CD14-positive monocyte (primary cell): ENCODE data around the gene CCDC88C. TPM values are rescaled to one million over a fixed set of nuclear protein-coding genes. Genes with fewer than 3 reads are reported as not detected.

Experiments used
- DNase-seq, 3 donors: peaks; one replicate each; pipeline ENCODE4 v3.0.0-alpha.2; 2011 to 2022
- H2AFZ ChIP-seq: 2 replicates; pipeline ENCODE4 v1.6.0; 2012; ENCODE audit warnings: mild to moderate bottlenecking, low read depth, low read length, inconsistent platforms; ENCODE audit not compliant: insufficient read depth, poor library complexity, severe bottlenecking
- H3K27ac ChIP-seq, 2 donors: 1 replicate in 1 of 2; 2 replicates in 1 of 2; pipeline ENCODE4 v1.5.1; 2012 to 2013; ENCODE audit warnings: low read length in 2 of 2, control low read depth in 1 of 2, inconsistent platforms in 1 of 2, low read depth in 1 of 2, mild to moderate bottlenecking in 1 of 2
- H3K27me3 ChIP-seq, 2 donors: one replicate each; pipeline versions ENCODE4 v1.6.0 to v1.6.1; 2011 to 2013; ENCODE audit warnings: low read length in 2 of 2; ENCODE audit not compliant: control insufficient read depth in 2 of 2, insufficient read depth in 2 of 2
- H3K36me3 ChIP-seq, 2 donors: replicated peaks in 1 of 2; 1 replicate in 1 of 2; 2 replicates in 1 of 2; pipeline versions ENCODE4 v1.5.1 to v1.6.1; 2012 to 2013; ENCODE audit warnings: low read length in 2 of 2, control low read depth in 1 of 2, inconsistent platforms in 1 of 2, mild to moderate bottlenecking in 1 of 2; ENCODE audit not compliant: insufficient read depth in 2 of 2, control insufficient read depth in 1 of 2
- H3K4me1 ChIP-seq, 2 donors: 1 replicate in 1 of 2; 2 replicates in 1 of 2; pipeline versions ENCODE4 v1.5.1 to v1.6.1; 2012 to 2013; ENCODE audit warnings: low read length in 2 of 2, control low read depth in 1 of 2, inconsistent platforms in 1 of 2, mild to moderate bottlenecking in 1 of 2, moderate library complexity in 1 of 2; ENCODE audit not compliant: insufficient read depth in 2 of 2, control insufficient read depth in 1 of 2
- H3K4me2 ChIP-seq: replicated peaks from 2 replicates; pipeline ENCODE3; 2012; ENCODE audit warnings: low read length, moderate library complexity, mild to moderate bottlenecking; ENCODE audit not compliant: poor library complexity, severe bottlenecking; ENCODE audit errors: extremely low read depth
- H3K4me3 ChIP-seq, 3 experiments: fragments of 200-600 bp in 1 of 3; sonication (generic) in 1 of 3; replicated peaks in 1 of 3; 1 replicate in 2 of 3; 2 replicates in 1 of 3; pipeline ENCODE4 v1.5.1; 2011 to 2013; ENCODE audit warnings: low read length in 3 of 3, mild to moderate bottlenecking in 3 of 3, control low read depth in 2 of 3, low read depth in 2 of 3, inconsistent platforms in 1 of 3, moderate library complexity in 1 of 3
- H3K79me2 ChIP-seq: 2 replicates; pipeline ENCODE4 v1.6.0; 2012; ENCODE audit warnings: mild to moderate bottlenecking, control low read depth, inconsistent platforms, low read length, moderate library complexity; ENCODE audit not compliant: insufficient read depth
- H3K9ac ChIP-seq: 2 replicates; pipeline ENCODE4 v1.6.0; 2017; ENCODE audit warnings: low read length, mild to moderate bottlenecking; ENCODE audit not compliant: insufficient read depth, poor library complexity, severe bottlenecking
- H3K9me3 ChIP-seq, 2 donors: replicated peaks in 1 of 2; 1 replicate in 1 of 2; 2 replicates in 1 of 2; pipeline versions ENCODE4 v1.5.1 to v1.6.1; 2012 to 2013; ENCODE audit warnings: low read length in 2 of 2, control low read depth in 1 of 2; ENCODE audit not compliant: control insufficient read depth in 1 of 2, insufficient read depth in 1 of 2
- H4K20me1 ChIP-seq: 2 replicates; pipeline ENCODE4 v1.6.0; 2012; ENCODE audit warnings: mild to moderate bottlenecking, low read length, control low read depth, moderate library complexity; ENCODE audit not compliant: insufficient read depth
- H3K27ac Mint-ChIP-seq, 7 donors: one replicate each; pipeline ENCODE4 v1.8.0; 2020; ENCODE audit warnings: mild to moderate bottlenecking in 7 of 7, mixed read lengths in 7 of 7, moderate library complexity in 6 of 7, inconsistent platforms in 2 of 7
- H3K27me3 Mint-ChIP-seq, 3 donors: one replicate each; pipeline ENCODE4 v1.8.0; 2021 to 2022; ENCODE audit warnings: low read depth in 3 of 3, mild to moderate bottlenecking in 3 of 3, mixed read lengths in 3 of 3, moderate library complexity in 3 of 3, inconsistent platforms in 1 of 3
- H3K36me3 Mint-ChIP-seq, 2 donors: one replicate each; pipeline ENCODE4 v1.8.0; 2020; ENCODE audit warnings: mixed read lengths in 2 of 2, inconsistent platforms in 1 of 2, mild to moderate bottlenecking in 1 of 2
- H3K4me1 Mint-ChIP-seq: one replicate; pipeline ENCODE4 v1.8.0; 2020; ENCODE audit warnings: mild to moderate bottlenecking, mixed read lengths
- H3K4me3 Mint-ChIP-seq, 2 donors: one replicate each; pipeline ENCODE4 v1.8.0; 2020; ENCODE audit warnings: mild to moderate bottlenecking in 2 of 2, mixed read lengths in 2 of 2, moderate library complexity in 1 of 2
- H3K9me3 Mint-ChIP-seq, 7 donors: one replicate each; pipeline ENCODE4 v1.8.0; 2020 to 2022; ENCODE audit warnings: mixed read lengths in 7 of 7, mild to moderate bottlenecking in 6 of 7, moderate library complexity in 6 of 7, inconsistent platforms in 2 of 7
- WGBS: methylation state at CpG from one replicate; pipeline ENCODE4 v1.1.5; 2013; ENCODE audit warnings: missing lambda C conversion rate; ENCODE audit not compliant: insufficient coverage; 5-methylcytosine and 5-hydroxymethylcytosine counted together
- intact Hi-C, 2 donors: fragments of 100-400 bp; cut with micrococcal nuclease; formaldehyde crosslinking; loops; one replicate each; pipeline versions ENCODE4 v1.15.0 to v1.15.1; 2023
- polyA plus RNA-seq, 3 donors: library from polyadenylated mRNA; depleted of rRNA in 1 of 3; unstranded in 2 of 3; stranded (reverse) in 1 of 3; fragments of 300-500 nt in 2 of 3; fragments of >200 nt in 1 of 3; fragmentation: Illumina TruSeq in 2 of 3; gene quantifications; 1 replicate in 2 of 3; 2 replicates in 1 of 3; pipeline ENCODE4 v1.2.3, GENCODE V29; 2012 to 2021
- TF ChIP-seq, protein P1 (sequence below): fragments of 200-600 bp; IDR thresholded peaks from one replicate; pipeline ENCODE4 v1.8.0; 2022; ENCODE audit warnings: antibody characterized with exemption, mild to moderate bottlenecking

The CCDC88C gene
- polyA plus RNA-seq, 3 donors: 11.6 to 69.7 (median 12.3) TPM

DNA sequence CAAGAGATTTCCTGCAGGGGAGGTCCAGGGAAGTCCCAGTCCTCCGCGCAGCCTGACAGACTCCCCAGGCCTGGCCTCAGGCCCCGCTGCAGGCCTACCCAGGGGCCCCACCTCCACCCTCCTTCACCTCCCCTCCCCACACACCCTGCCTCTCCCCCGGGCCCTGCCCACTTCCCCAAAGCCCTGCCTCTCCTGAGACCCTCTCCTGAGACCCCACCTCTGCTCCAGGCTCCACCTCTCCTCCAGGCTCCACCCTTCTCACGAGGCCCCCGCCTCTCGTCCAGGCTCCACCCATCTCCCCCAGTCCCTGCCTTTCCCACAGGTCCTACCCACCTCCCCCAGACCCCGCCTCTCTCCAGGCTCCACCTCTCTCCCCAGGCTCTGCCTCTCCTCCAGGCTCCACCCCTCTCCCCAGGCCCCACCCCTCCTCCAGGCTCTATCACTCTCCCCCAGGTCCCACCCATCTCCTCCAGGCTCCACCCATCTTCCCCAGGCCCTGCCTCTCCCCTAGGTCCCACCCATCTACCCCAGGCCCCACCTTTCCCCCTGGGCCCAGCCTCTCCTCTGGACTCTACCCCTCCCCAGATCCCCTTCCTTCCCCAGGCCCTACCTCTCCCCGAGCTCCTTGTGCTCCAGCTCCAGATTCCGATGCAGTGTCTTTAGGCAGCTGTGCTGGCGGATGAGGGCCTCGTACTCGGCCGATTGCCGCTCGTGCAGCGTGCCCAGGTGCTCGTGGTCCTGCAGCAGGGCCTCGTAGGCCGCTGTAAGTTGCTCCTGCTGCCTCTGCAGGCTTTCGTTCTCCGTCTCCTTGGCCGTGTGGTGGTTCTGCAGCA, 114.3 kb downstream of the CCDC88C start:
- Histone ChIP-seq H3K4me3 (no peak overlapping the region), H3K9ac (no peak overlapping the region), H3K79me2 (peaks cover 5% of the 10 kb centered on the region), H2AFZ (no peak overlapping the region), H3K4me1 (no peaks in the 10 kb centered on the region), H3K27ac (no peak overlapping the region), H3K9me3 (no peaks in the 10 kb centered on the region), H3K36me3 (peaks cover 97 to 100% of the 10 kb centered on the region in 2 donors), H3K27me3 (no peaks in the 10 kb centered on the region), H3K4me2 (no peak overlapping the region), H4K20me1 (peaks cover 76% of the 10 kb centered on the region)
- intact Hi-C loops: no loop called here
- peak in 1 of 3 donors; percentile 7 for DNase-seq
- 82% methylated on average over 23 of the region's 23 CpGs for WGBS
- H3K4me3 Mint-ChIP-seq: no peak overlapping the region
- TF ChIP-seq, protein P1, sequence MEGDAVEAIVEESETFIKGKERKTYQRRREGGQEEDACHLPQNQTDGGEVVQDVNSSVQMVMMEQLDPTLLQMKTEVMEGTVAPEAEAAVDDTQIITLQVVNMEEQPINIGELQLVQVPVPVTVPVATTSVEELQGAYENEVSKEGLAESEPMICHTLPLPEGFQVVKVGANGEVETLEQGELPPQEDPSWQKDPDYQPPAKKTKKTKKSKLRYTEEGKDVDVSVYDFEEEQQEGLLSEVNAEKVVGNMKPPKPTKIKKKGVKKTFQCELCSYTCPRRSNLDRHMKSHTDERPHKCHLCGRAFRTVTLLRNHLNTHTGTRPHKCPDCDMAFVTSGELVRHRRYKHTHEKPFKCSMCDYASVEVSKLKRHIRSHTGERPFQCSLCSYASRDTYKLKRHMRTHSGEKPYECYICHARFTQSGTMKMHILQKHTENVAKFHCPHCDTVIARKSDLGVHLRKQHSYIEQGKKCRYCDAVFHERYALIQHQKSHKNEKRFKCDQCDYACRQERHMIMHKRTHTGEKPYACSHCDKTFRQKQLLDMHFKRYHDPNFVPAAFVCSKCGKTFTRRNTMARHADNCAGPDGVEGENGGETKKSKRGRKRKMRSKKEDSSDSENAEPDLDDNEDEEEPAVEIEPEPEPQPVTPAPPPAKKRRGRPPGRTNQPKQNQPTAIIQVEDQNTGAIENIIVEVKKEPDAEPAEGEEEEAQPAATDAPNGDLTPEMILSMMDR: no peak
- H3K27me3 Mint-ChIP-seq: no peaks in the 10 kb centered on the region
- no peaks in the 10 kb centered on the region for H3K4me1 Mint-ChIP-seq
- peaks cover 0 to 2% (median 0%) of the 10 kb centered on the region in 7 donors for H3K9me3 Mint-ChIP-seq
- H3K27ac Mint-ChIP-seq: peak overlapping the region in 1 of 7 donors; percentile 73
- peaks cover 93 to 100% of the 10 kb centered on the region in 2 donors for H3K36me3 Mint-ChIP-seq

DNA sequence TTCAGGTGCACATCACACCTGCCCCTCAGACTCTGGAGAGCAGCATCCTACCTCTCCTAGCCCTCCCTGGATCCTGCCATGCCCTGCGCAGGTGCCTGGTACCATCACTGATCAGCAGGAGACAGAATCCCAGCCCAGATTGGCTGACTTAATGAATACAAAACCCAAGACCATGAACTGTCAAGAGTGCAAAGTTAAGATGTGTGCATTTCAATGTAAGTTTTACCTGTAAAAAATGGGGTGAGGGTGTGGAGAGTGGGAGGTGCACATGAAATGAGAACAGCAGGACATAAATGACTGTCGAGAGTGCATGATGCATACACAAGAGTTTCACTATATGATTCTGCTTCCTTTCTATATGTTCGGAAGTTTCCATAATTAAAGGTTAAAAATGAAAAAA, 115.2 kb downstream of the CCDC88C start:
- Histone ChIP-seq H3K27me3 (no peaks in the 10 kb centered on the region), H3K4me2 (no peak overlapping the region), H4K20me1 (peaks cover 75% of the 10 kb centered on the region), H3K9me3 (no peaks in the 10 kb centered on the region), H3K36me3 (peaks cover 97 to 100% of the 10 kb centered on the region in 2 donors), H3K4me3 (no peak overlapping the region), H3K4me1 (no peaks in the 10 kb centered on the region), H3K9ac (no peak overlapping the region), H2AFZ (no peak overlapping the region), H3K79me2 (peaks cover 5% of the 10 kb centered on the region), H3K27ac (no peak overlapping the region)
- Mint-ChIP-seq H3K36me3 (peaks cover 93 to 100% of the 10 kb centered on the region in 2 donors), H3K27ac (peak overlapping the region in 4 of 7 donors; percentile 10 to 42 (median 26)), H3K27me3 (no peaks in the 10 kb centered on the region), H3K4me1 (no peaks in the 10 kb centered on the region), H3K9me3 (peaks cover 0 to 2% (median 0%) of the 10 kb centered on the region in 7 donors), H3K4me3 (no peak overlapping the region)
- 100% methylated on average over 1 of the region's 3 CpGs for WGBS
- DNase-seq: no peak
- TF ChIP-seq, protein P1: no peak
- intact Hi-C loops: no loop called here
